Right cardiac atrium (tissue), 5 donors: Measurements from ENCODE around the gene SEMA4D. TPM values are rescaled to one million over a fixed set of nuclear protein-coding genes. Genes with fewer than 3 reads are reported as not detected.
A peak's percentile ranks its signal among the peaks of the same experiment; 100 is the strongest.

Experiments
- ATAC-seq, 2 donors: fragments of 200-7000 bp; cut with Tn5 transposase; one replicate each; pipeline versions ENCODE4 v1.8.0 to v1.9.1; 2020; ENCODE audit warnings: moderate library complexity in 2 of 2, mild to moderate bottlenecking in 1 of 2
- DNase-seq, 3 donors: peaks; one replicate each; pipeline ENCODE4 v3.0.0-alpha.2; 2020
- H3K27ac ChIP-seq: one replicate; pipeline ENCODE4 v1.5.1; 2013; ENCODE audit warnings: mild to moderate bottlenecking, low read length, control low read depth, moderate library complexity
- H3K27me3 ChIP-seq: one replicate; pipeline ENCODE4 v1.6.1; 2013; ENCODE audit not compliant: control insufficient read depth, insufficient read depth
- H3K4me1 ChIP-seq: one replicate; pipeline ENCODE4 v1.6.1; 2013; ENCODE audit warnings: low read length; ENCODE audit not compliant: control insufficient read depth, insufficient read depth
- H3K4me3 ChIP-seq: one replicate; pipeline ENCODE4 v1.5.1; 2013; ENCODE audit warnings: low read length, control low read depth
- H3K9me3 ChIP-seq: one replicate; pipeline ENCODE4 v1.6.1; 2013; ENCODE audit warnings: low read length; ENCODE audit not compliant: control insufficient read depth
- WGBS: extraction: QIAGEN DNeasy Blood & Tissue Kit; methylation state at CpG from one replicate; pipeline ENCODE4 v1.1.7; 2013; 5-methylcytosine and 5-hydroxymethylcytosine counted together
- intact Hi-C, 4 donors: fragments of 100-400 bp; cut with DNase I; formaldehyde crosslinking; loops; one replicate each; pipeline versions ENCODE4 v1.11.0 to v1.14.0; 2022 to 2023
- polyA plus RNA-seq: library from polyadenylated mRNA; stranded (reverse); fragments of 200-250 nt; gene quantifications from one replicate; pipeline ENCODE4 v1.2.3, GENCODE V29; 2013
- total RNA-seq, 4 donors: library from RNA; stranded (reverse); fragmentation: NEBNext Ultra II Directional; extraction: Animal tissue kit (Norgen Biotek cat#: 25700); gene quantifications; one replicate each; pipeline ENCODE4 v1.2.1, GENCODE V29; 2021
- donor health status: healthy with polysubstance abuse.
- donor health status: DM: no; HTN: yes; CAD: no.
- donor health status: DM: no; HTN: no; CAD: no.
- donor health status: DM: no; HTN: yes; CAD: no; lungs with severe emphysema.
- donor health status: DM: yes; HTN: yes; CAD: no.

The SEMA4D gene
- total and polyA plus RNA-seq, 5 donors: 13.0 to 28.3 (median 26.1) TPM

- no peaks in the 10 kb centered on the region for H3K27me3 ChIP-seq
- no peak for ATAC-seq
- 94% methylated on average over 5 of the region's 5 CpGs for WGBS
- no peaks in the 10 kb centered on the region for H3K4me1 ChIP-seq
- intact Hi-C loops: no loop called here
- DNase-seq: no peak
- H3K4me3 ChIP-seq: no peak overlapping the region
- no peaks in the 10 kb centered on the region for H3K9me3 ChIP-seq
- no peak overlapping the region for H3K27ac ChIP-seq
Measured at GRCh38 chr9:89528131-89528530, 30.2 kb upstream of the SEMA4D start.

- H3K4me3 ChIP-seq: no peak overlapping the region
- H3K4me1 ChIP-seq: no peaks in the 10 kb centered on the region
- no peak overlapping the region for H3K27ac ChIP-seq
- no peaks in the 10 kb centered on the region for H3K9me3 ChIP-seq
- ATAC-seq (peak; percentile 47 to 61), DNase-seq (peak; percentile 45 to 81 (median 73))
- intact Hi-C loops: no loop called here
- H3K27me3 ChIP-seq: no peaks in the 10 kb centered on the region
- WGBS: 60% methylated on average over 2 of the region's 2 CpGs
Measured at GRCh38 chr9:89527084-89527483, 29.2 kb upstream of the SEMA4D start.

DNA sequence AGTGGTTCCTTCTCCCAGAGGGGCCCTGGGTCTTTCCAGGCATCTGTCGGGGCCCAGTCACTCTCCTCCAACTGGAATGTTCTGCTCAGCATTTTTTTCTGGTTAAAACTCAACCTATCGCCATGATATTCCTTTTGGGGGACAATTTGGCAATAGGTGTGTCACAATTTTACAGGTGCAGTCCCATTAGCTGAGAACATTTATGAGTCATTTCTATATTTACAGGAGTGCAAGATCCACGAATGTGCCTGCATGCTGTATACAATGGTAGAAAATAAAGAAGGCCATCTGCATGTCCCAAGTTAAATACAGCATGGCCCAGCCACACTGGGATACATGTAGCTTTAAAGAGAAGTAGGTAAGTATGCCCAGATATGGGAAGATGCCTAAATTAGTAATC, 28.8 kb upstream of the SEMA4D start:
- WGBS: 84% methylated on average over 3 of the region's 3 CpGs
- DNase-seq: no peak
- H3K9me3 ChIP-seq: no peaks in the 10 kb centered on the region
- intact Hi-C loops: no loop called here
- no peaks in the 10 kb centered on the region for H3K27me3 ChIP-seq
- no peak overlapping the region for H3K27ac ChIP-seq
- no peak overlapping the region for H3K4me3 ChIP-seq
- no peak for ATAC-seq
- H3K4me1 ChIP-seq: no peaks in the 10 kb centered on the region

DNA sequence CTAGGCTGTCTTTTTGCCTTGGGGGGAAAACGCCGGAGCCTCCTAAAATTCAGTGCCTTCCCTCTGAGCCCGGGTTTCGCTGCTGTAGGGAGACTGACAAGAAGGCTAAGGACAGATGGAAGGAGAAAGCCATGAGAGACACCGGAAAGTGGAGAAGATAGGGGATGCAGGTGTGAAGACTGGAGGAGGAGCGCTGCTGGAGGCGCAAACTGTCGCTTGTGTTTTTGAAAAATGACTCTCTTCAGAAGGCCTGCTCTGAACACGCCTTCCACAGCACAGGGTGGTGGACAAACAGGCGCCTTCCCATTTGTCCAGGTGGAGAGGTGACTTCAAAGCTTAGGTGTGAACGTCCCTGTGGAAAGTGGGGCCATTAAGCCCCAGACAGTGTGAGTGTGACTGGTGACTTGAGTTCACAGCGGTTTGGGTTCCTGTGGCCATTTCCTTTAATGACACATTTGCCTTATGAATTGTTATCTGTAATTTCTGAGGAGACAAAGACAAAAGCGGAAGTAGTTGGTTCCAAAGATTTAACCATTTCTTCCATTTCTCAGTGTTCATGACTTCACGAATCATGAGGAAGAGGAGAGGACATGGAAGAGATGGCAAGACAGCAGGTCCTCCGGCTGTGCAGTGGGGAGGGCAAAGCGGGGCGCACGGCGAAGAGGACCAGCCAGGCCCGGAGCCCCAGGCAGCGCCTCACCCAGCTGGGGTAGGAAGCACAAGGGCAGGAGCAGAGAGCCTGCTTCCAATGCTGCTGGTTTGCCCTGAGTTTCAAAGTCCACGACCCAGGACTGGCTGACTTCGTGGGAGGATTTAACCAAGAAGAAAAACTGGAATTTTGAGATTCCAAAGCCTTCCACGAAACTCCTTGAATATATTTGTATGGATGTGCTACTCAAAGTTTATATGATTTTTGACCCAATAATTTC, 27.8 kb upstream of the SEMA4D start:
- ATAC-seq (no peak), DNase-seq (no peak)
- Histone ChIP-seq H3K4me3 (no peak overlapping the region), H3K9me3 (no peaks in the 10 kb centered on the region), H3K4me1 (no peaks in the 10 kb centered on the region), H3K27ac (no peak overlapping the region), H3K27me3 (no peaks in the 10 kb centered on the region)
- WGBS: 74% methylated on average over 24 of the region's 24 CpGs
- intact Hi-C loops: no loop called here

DNA sequence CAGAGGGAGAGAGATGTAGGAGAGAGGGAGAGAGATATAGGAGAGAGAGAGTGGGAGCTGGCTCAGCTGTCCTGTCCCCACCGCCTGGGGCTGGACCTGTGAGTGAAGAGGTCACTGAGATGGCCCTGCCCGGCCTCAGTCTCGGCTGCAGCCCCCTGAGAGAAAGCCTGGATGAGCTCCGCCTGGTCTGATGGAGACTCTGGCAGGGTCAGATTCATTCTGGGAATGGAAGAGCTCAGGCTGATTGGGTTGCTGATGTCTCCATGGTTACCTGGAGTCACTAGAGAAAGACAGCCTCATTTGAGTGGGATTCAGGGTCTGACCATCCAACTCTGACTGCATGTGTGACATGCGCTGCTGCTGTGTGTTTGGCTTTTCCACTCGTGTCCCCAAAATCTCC, 27.1 kb upstream of the SEMA4D start:
- H3K4me1 ChIP-seq: no peaks in the 10 kb centered on the region
- DNase-seq: no peak
- no peaks in the 10 kb centered on the region for H3K9me3 ChIP-seq
- no peak overlapping the region for H3K27ac ChIP-seq
- 56% methylated on average over 6 of the region's 6 CpGs for WGBS
- H3K4me3 ChIP-seq: no peak overlapping the region
- intact Hi-C loops: no loop called here
- no peaks in the 10 kb centered on the region for H3K27me3 ChIP-seq
- ATAC-seq: no peak

DNA sequence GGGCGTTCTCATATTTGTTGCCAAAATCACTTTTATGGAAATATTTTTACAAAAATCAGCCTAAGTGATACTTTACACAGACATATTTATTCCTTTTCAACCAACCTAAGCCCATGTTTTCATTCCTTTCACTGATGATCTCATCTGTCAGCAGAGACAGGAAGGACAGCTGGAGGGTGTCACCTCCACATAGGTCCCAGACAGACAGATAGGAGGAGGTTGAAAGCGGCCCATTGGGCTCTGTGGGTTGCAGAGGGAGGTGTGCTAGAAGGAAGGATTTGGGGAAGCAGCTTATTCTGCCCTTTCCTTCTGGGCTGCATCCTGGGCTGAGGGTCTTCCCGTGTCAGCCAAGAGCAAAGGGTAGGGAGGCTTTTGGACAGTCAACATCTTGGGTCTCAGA, 26.0 kb upstream of the SEMA4D start:
- no peak overlapping the region for H3K4me3 ChIP-seq
- H3K4me1 ChIP-seq: peaks cover 3% of the 10 kb centered on the region
- 57% methylated on average over 3 of the region's 3 CpGs for WGBS
- no peak overlapping the region for H3K27ac ChIP-seq
- no peaks in the 10 kb centered on the region for H3K9me3 ChIP-seq
- H3K27me3 ChIP-seq: no peaks in the 10 kb centered on the region
- no peak for DNase-seq
- intact Hi-C loops: no loop called here
- no peak for ATAC-seq

DNA sequence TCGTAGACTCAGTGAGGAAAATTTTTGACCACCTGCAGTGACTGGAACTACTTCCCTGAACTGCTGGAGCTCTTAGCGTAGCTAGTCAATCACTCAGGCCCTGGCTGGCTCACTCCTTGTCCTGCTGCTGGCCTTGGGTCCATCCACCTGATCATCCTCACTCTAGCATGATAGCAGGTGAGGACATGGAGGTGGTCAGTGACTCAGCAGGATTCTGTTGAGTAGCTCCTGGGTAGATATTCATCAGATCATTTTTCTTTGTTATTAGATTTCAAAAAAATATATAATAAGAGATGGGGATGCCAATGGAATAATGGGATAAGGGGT, 25.0 kb upstream of the SEMA4D start:
- Histone ChIP-seq H3K4me1 (peaks cover 3% of the 10 kb centered on the region), H3K27ac (no peak overlapping the region), H3K9me3 (no peaks in the 10 kb centered on the region), H3K27me3 (no peaks in the 10 kb centered on the region), H3K4me3 (no peak overlapping the region)
- DNase-seq: no peak
- intact Hi-C loops: no loop called here
- WGBS: 85% methylated on average over 2 of the region's 2 CpGs
- no peak for ATAC-seq

DNA sequence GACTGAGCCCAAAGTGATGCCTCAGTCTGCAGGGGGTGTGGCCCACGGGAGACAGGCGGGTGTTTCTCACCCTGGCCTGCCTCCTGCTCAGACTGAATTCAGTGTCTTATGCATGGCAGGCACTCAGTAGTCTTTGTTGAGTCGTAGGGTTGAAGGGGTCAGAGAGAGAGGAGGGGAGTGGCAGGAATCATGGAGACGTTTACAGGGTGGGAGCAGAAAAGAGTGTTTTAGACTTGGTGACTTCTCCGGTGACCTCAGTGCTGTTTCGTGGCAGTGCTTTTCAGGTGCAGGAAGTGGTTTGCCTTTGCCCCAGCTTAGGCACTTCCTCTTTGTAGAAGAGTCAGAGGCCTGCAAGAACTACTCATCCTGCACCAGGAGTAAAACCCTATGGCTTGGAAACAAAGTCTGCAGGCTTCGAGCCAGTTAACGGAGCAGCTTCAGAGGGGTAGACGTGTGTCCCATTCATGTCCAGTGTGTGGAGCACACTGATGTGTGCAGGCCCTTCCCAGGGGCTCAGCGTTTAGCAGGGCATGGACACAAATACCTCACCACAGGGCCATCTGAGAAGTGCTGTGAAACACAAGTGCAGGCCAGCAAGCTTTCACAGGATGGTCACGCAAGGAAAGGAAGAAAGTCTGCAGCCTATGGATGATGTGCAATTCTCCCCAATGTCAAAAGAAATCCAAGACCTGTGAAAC, 24.5 kb upstream of the SEMA4D start:
- DNase-seq: no peak
- Histone ChIP-seq H3K27ac (no peak overlapping the region), H3K4me1 (peaks cover 3% of the 10 kb centered on the region), H3K4me3 (no peak overlapping the region), H3K27me3 (no peaks in the 10 kb centered on the region), H3K9me3 (no peaks in the 10 kb centered on the region)
- WGBS: 64% methylated on average over 11 of the region's 11 CpGs
- peak in 1 of 2 donors; percentile 46 for ATAC-seq
- intact Hi-C loops: no loop called here

- Histone ChIP-seq H3K27ac (no peak overlapping the region), H3K27me3 (no peaks in the 10 kb centered on the region), H3K9me3 (no peaks in the 10 kb centered on the region), H3K4me3 (no peak overlapping the region), H3K4me1 (peaks cover 3% of the 10 kb centered on the region)
- WGBS: 90% methylated on average over 3 of the region's 3 CpGs
- intact Hi-C loops: no loop called here
- ATAC-seq (peak in 1 of 2 donors; percentile 41), DNase-seq (peak in 1 of 3 donors; percentile 63)
Measured at GRCh38 chr9:89519366-89519805, 21.5 kb upstream of the SEMA4D start.

DNA sequence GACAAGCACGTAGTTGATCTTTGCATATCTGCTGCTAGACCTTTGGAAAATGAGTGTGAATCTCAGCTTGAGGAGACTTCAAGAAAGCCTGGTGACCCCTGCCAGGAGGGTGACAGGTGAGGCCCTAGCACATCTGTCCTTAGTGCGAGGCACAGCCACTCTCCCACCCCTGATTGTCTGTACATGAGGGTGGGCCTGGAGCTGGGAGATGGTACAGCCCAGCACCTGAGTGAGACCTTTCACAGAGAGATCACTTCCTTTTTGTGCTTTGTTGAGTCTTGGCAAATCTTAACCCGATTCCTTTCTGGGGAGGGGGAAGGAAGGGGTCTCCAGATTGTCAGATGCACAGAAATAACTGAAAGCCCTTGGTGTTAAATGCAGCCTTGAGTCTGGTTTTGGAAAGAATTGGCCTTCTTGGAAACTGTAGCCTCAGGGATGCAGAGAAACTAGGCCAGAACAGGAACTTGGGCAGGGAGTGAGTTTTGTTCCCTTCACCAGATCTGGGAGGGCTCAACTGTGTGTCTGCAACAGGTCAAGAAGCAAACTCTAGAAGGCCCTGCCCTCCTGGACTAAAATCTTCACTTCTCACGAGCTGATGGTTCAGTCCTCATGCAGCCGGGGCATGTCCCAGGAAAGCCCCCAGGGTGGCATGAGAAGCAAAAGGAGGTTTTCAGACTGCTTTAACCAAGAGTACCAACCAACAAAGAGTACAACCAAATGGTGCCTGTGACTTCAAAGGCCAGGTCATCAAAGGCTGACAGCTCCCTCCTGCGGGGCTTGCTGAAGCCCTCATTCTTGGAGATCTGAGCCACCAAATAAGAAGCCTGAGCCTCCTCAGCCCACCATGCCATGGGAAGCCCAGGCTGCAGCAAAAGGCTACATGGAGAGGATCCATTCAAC, 20.8 kb upstream of the SEMA4D start:
- H3K4me3 ChIP-seq: no peak overlapping the region
- DNase-seq: no peak
- intact Hi-C loops: no loop called here
- H3K9me3 ChIP-seq: no peaks in the 10 kb centered on the region
- WGBS: 90% methylated on average over 6 of the region's 6 CpGs
- peaks cover 3% of the 10 kb centered on the region for H3K4me1 ChIP-seq
- H3K27me3 ChIP-seq: no peaks in the 10 kb centered on the region
- ATAC-seq: no peak
- no peak overlapping the region for H3K27ac ChIP-seq

DNA sequence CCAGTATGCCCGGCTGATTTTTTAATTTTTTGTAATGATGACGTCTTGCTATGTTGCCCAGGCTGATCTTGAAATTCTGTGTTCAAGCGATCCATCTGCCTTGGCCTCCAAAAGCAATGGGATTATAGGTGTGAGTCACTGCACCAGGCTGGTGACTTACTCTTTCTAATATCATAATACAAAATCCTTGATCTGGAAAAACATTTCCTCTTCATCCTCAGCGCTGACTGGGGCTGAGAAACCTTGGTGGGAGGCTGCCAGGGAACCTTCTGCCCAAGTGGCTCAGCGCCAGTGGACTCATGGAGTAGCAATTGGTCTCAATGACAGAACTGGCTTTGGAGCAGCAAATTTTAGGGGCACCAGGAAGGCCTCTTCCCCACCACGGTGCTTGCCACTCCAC, 17.5 kb upstream of the SEMA4D start:
- H3K4me1 ChIP-seq: peaks cover 3% of the 10 kb centered on the region
- no peaks in the 10 kb centered on the region for H3K27me3 ChIP-seq
- DNase-seq (no peak), ATAC-seq (no peak)
- H3K9me3 ChIP-seq: no peaks in the 10 kb centered on the region
- intact Hi-C loops: no loop called here
- 90% methylated on average over 6 of the region's 6 CpGs for WGBS
- H3K27ac ChIP-seq: no peak overlapping the region
- no peak overlapping the region for H3K4me3 ChIP-seq
